HFF-Myc (cell line): ENCODE results near the gene IFT43.

ENCODE experiments used
- DNase-seq: peaks from one replicate; pipeline ENCODE4 v3.0.0-alpha.2; 2011; ENCODE audit warnings: low read depth; ENCODE audit errors: extremely low read depth
- H3K4me3 ChIP-seq: replicated peaks from 2 replicates; pipeline ENCODE4 v1.5.1; 2011; ENCODE audit warnings: low read depth, mild to moderate bottlenecking, control low read depth, low read length
- TF ChIP-seq, protein P1 (sequence below): IDR thresholded peaks from 2 replicates; pipeline ENCODE4 v1.5.1; 2012; ENCODE audit warnings: mild to moderate bottlenecking, low read depth, low read length, control low read depth; ENCODE audit errors: missing control alignments

Gene IFT43

DNA sequence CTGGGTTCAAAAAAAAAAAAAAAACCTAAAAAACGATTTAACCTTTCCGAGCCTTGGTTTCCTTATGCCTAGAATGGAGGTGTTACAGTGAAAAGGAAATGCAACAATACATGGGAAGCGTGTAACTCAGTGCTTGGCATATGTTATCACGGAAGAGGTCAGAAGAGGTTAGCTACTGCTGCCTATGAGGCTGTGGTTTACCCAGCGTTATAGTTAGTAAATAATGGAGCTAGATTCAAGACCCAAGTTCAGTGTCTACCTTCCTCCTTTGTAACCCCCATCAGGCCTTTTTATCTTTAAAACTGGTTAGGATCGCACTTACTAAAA, 839 bp downstream of the IFT43 start:
- H3K4me3 ChIP-seq: peak overlapping the region; percentile 91
- no peak for DNase-seq
- TF ChIP-seq, protein P1, sequence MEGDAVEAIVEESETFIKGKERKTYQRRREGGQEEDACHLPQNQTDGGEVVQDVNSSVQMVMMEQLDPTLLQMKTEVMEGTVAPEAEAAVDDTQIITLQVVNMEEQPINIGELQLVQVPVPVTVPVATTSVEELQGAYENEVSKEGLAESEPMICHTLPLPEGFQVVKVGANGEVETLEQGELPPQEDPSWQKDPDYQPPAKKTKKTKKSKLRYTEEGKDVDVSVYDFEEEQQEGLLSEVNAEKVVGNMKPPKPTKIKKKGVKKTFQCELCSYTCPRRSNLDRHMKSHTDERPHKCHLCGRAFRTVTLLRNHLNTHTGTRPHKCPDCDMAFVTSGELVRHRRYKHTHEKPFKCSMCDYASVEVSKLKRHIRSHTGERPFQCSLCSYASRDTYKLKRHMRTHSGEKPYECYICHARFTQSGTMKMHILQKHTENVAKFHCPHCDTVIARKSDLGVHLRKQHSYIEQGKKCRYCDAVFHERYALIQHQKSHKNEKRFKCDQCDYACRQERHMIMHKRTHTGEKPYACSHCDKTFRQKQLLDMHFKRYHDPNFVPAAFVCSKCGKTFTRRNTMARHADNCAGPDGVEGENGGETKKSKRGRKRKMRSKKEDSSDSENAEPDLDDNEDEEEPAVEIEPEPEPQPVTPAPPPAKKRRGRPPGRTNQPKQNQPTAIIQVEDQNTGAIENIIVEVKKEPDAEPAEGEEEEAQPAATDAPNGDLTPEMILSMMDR: no peak

DNA sequence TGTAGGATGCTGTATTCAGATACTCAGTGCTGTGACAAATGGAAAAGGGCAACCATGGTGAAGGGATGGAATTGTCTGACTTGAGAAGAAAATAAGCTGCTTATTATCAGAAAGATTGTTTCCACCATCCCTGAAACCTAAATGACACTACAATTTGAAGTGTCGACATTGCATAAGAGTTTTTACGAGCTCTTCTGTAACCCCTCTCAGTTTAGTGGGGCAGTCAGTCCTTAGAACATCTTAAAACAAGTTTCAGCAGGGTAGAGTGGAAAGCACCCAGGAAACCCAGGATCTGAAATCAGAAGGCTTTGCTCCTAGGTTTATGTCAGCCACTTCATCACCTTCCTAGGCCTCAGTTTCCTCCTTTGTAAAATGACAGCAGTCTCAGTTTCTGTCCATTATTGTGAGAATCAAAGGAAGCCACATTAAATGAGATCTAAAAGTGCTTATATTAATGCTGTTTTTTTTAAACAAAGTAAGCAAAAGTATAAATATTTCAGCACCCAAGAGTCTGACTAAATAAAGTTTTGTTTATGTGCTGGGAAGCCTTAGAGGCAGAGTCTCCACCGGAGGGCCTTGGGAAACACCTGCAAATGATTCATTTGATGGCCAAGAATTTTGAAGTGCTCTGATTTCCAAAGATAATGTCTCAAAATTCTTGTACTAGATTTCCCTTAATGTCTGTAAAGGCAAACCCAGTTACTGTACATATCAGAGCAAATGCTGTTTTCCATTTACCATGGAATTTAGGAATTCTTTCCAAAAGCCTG, 1.8 kb downstream of the IFT43 start:
- no peak for DNase-seq
- TF ChIP-seq, protein P1: no peak
- H3K4me3 ChIP-seq: no peak overlapping the region

DNA sequence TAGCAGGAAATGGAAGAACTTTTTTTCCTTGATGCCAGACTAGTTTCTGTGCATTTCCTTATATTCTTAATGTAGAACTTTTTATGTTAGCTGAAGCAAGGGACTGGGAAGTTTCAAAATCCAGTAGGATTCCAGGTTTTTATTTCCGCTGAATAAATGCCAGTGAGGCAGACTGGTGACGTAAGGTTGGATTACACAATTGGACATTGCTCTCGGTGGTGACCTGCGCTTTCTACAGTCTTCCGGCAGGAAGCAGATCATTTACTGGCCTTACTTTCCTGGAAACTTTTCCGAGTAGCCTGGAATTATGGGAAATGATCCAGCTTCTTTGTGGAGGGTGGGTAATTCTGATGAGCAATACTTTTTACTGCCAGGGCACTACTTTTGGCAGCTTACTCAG, 3.6 kb downstream of the IFT43 start:
- TF ChIP-seq, protein P1: no peak
- no peak overlapping the region for H3K4me3 ChIP-seq
- DNase-seq: no peak

DNA sequence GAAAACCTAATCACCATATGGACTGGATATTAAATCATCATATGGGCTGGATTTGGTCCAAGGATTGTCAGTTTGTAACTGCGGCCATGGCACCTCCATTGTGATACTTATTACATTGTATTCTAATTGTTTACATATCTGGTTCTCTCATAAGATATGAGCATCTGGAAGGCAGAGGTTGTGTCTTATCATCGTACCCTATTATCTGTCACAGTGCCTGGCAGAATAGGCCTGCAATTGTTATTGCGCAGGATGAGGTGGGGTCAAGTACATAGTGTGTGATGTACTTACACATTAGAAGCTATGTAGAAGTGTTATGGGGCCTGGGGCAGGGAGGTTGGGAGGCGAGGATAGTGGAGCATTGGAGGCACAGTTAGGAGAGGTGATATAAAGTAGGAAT, 4.7 kb downstream of the IFT43 start:
- H3K4me3 ChIP-seq: no peak overlapping the region
- TF ChIP-seq, protein P1: no peak

DNA sequence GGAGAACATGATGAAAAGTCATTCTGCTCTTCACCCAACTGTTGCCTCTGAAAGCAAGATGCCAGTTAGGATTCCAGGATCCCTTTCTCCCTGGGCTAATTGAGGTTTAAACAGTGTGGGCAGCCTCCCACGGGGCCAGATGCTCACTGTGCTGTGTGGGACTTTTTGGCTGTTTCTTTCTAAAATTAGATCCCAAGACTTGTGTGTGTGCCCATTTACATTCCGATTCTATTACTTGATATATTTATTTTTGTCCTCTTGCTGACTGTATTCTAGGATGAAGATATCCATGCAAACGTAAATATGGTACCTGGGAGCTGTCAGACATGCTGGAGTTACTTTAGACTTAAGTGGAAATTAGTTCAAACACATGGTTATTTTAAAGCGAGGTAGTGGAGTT, 6.2 kb downstream of the IFT43 start:
- TF ChIP-seq, protein P1: no peak
- no peak overlapping the region for H3K4me3 ChIP-seq
- DNase-seq: no peak

More for the DNA sequence above, 4.7 kb downstream of the IFT43 start:
- no peak for DNase-seq

DNA sequence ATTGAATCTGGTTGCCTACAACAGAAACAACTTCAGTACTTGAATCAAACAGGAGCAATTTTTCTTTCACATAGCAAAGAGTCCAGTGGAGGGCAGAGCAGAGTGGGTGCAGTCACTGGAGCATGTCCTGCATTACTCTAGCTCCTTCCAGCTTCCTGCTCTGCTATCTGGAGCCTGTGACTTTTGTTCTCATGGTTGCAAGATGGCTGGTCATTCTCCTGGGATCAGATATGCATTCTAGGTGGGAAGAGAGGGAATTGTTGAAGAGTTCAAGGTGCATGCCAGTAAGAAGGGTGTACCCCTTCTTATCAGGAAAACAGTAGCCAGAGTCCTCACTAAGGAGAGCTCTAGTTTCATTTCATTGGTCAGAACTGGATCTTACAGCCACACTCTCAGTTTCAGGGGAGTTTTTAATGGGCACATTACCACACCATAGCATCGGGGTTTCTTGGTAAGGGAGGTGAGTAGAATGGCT, 8.0 kb downstream of the IFT43 start:
- no peak for DNase-seq

More for the DNA sequence above, 8.0 kb downstream of the IFT43 start:
- TF ChIP-seq, protein P1: no peak
- H3K4me3 ChIP-seq: no peak overlapping the region
